Esophagus squamous epithelium (tissue), 5 donors: ENCODE measurements around the gene DLGAP1. TPM values are rescaled to one million over a fixed set of nuclear protein-coding genes. Genes with fewer than 3 reads are reported as not detected.

Source experiments
- DNase-seq: peaks from one replicate; lab custom pipeline; 2025; lab: John Stamatoyannopoulos, UW
- H3K27ac ChIP-seq, 4 donors: fragments of 200-600 bp; sonication (generic); one replicate each; pipeline ENCODE4 v1.5.1; 2016 to 2019; ENCODE audit warnings: mild to moderate bottlenecking in 1 of 4
- H3K27me3 ChIP-seq, 4 donors: fragments of 200-600 bp; sonication (generic); 1 replicate in 3 of 4; 2 replicates in 1 of 4; pipeline versions ENCODE4 v1.5.1 to v1.6.0; 2017 to 2021; ENCODE audit warnings: antibody characterized with exemption in 1 of 4
- H3K36me3 ChIP-seq, 3 donors: fragments of 200-600 bp; sonication (generic); one replicate each; pipeline ENCODE4 v1.5.1; 2016 to 2019
- H3K4me1 ChIP-seq, 3 donors: fragments of 200-600 bp; sonication (generic); one replicate each; pipeline ENCODE4 v1.5.1; 2017 to 2019
- H3K4me3 ChIP-seq, 4 donors: fragments of 200-600 bp; sonication (generic); 1 replicate in 3 of 4; 2 replicates in 1 of 4; pipeline ENCODE4 v1.5.1; 2016 to 2019; ENCODE audit warnings: mild to moderate bottlenecking in 2 of 4, moderate library complexity in 1 of 4
- H3K9me3 ChIP-seq, 3 donors: fragments of 200-600 bp; sonication (generic); one replicate each; pipeline ENCODE4 v1.5.1; 2016 to 2019
- POLR2A ChIP-seq, 4 donors: fragments of 450-650 bp; IDR thresholded peaks; one replicate each; pipeline ENCODE4 v1.6.1; 2017; ENCODE audit warnings: antibody characterized with exemption in 4 of 4, mild to moderate bottlenecking in 4 of 4, moderate library complexity in 3 of 4
- WGBS, 2 donors: methylation state at CpG; one replicate each; pipeline ENCODE4 v1.1.5; 2018; 5-methylcytosine and 5-hydroxymethylcytosine counted together
- intact Hi-C: fragments of 100-400 bp; cut with DNase I; formaldehyde crosslinking; loops from one replicate; pipeline ENCODE4 v1.15.0; 2022
- total RNA-seq, 4 donors: library from RNA; depleted of rRNA; stranded (reverse); fragments of >200 nt; gene quantifications; one replicate each; pipeline ENCODE4 v1.1.0, GENCODE V29; 2016
- TF ChIP-seq, protein P1 (sequence below), 6 experiments: fragments of 450-650 bp in 4 of 6; fragments of 200-600 bp in 2 of 6; sonication (generic) in 2 of 6; IDR thresholded peaks; one replicate each; pipeline ENCODE4 v1.5.1; 2016 to 2019; ENCODE audit warnings: antibody characterized with exemption in 6 of 6, mild to moderate bottlenecking in 4 of 6, moderate library complexity in 4 of 6
- donor health status: DM: yes; HTN: yes; CAD: no.

Gene DLGAP1
- total RNA-seq, 4 donors from 2014 or later: 0.09 to 1.5 (median 0.52) TPM

DNA sequence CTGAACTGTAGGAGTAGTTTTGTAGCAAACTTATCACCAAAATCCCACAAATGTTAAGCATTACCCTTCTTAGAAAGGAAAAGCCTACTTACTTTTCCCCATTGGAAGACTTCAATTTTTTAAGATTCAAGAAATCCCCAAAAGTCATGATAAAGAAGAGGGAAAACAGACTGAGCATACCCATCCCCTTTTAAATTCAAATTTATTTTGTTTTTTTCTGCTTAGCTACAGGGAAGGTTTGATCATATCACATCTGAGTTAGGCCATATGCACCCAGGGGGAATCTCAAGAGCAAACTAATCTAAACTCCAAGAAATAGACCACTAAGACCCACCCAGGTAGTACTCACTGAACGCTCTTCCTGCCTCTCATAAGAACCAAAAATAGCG lies 830.6 kb downstream of the DLGAP1 start:
- Histone ChIP-seq H3K36me3 (no peaks in the 10 kb centered on the region), H3K9me3 (no peaks in the 10 kb centered on the region), H3K4me3 (peak overlapping the region in 1 of 4 donors; percentile 49), H3K27ac (peak overlapping the region; percentile 83 to 96 (median 90)), H3K4me1 (peaks cover 32 to 56% (median 41%) of the 10 kb centered on the region in 3 donors), H3K27me3 (no peaks in the 10 kb centered on the region)
- intact Hi-C loops: no loop called here
- DNase-seq: no peak
- WGBS, 2 donors: 5 to 24% methylated on average over 2 of the region's 2 CpGs
- TF ChIP-seq, protein P1, sequence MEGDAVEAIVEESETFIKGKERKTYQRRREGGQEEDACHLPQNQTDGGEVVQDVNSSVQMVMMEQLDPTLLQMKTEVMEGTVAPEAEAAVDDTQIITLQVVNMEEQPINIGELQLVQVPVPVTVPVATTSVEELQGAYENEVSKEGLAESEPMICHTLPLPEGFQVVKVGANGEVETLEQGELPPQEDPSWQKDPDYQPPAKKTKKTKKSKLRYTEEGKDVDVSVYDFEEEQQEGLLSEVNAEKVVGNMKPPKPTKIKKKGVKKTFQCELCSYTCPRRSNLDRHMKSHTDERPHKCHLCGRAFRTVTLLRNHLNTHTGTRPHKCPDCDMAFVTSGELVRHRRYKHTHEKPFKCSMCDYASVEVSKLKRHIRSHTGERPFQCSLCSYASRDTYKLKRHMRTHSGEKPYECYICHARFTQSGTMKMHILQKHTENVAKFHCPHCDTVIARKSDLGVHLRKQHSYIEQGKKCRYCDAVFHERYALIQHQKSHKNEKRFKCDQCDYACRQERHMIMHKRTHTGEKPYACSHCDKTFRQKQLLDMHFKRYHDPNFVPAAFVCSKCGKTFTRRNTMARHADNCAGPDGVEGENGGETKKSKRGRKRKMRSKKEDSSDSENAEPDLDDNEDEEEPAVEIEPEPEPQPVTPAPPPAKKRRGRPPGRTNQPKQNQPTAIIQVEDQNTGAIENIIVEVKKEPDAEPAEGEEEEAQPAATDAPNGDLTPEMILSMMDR (IDR thresholded peaks at IDR 0.05): peak in 1 of 6 experiments; percentile 4
- TF ChIP-seq POLR2A (IDR thresholded peaks at IDR 0.05): no peak

DNA sequence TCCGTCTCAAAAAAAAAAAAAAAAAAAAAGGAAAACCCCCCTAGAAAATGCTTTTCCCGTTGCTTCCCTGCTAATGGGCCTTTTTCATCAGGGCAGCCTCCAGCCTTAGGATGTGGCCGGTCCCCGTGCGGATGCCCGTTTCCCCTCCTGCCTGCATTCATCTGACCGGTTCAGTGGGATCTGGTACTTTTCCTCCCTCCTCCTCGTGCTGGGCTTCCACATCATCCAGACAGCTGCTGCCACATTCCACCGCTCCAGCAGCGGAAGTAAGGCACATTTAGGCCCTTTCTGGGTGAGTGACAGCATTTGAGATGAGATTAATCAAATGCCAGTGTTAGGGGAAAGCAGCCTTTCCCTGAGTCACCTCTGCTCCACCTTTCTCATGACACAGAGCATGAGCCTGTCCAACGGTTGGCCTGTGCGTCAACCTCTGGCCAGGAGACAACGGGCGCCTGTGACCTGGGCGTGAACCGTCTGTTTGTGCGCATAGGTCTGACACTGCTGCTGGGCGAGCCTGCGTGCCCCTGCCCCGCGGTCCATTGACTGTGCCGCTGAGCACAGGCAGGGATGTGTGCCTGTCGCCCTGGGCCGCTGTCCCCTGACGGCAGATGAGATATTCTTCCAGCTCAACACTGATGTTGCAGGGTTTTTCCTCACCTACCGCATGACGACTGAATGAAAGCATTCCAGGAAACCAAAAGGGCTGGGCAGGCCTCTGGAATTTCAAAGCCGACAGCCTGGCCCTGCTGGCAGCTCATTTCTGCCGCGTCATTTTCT lies 831.1 kb downstream of the DLGAP1 start:
- Histone ChIP-seq H3K36me3 (no peaks in the 10 kb centered on the region), H3K27ac (peak overlapping the region; percentile 83 to 96 (median 90)), H3K4me1 (peaks cover 32 to 56% (median 41%) of the 10 kb centered on the region in 3 donors), H3K27me3 (no peaks in the 10 kb centered on the region), H3K9me3 (no peaks in the 10 kb centered on the region), H3K4me3 (peak overlapping the region in 2 of 4 donors; percentile 8 to 49)
- DNase-seq: no peak
- peak in 1 of 4 donors; percentile 33 for TF ChIP-seq POLR2A (IDR thresholded peaks at IDR 0.05)
- TF ChIP-seq, protein P1 (IDR thresholded peaks at IDR 0.05): no peak
- 14 to 21% methylated on average over 10 to 15 of the region's 30 CpGs for WGBS, 2 donors
- intact Hi-C loops: no loop called here

DNA sequence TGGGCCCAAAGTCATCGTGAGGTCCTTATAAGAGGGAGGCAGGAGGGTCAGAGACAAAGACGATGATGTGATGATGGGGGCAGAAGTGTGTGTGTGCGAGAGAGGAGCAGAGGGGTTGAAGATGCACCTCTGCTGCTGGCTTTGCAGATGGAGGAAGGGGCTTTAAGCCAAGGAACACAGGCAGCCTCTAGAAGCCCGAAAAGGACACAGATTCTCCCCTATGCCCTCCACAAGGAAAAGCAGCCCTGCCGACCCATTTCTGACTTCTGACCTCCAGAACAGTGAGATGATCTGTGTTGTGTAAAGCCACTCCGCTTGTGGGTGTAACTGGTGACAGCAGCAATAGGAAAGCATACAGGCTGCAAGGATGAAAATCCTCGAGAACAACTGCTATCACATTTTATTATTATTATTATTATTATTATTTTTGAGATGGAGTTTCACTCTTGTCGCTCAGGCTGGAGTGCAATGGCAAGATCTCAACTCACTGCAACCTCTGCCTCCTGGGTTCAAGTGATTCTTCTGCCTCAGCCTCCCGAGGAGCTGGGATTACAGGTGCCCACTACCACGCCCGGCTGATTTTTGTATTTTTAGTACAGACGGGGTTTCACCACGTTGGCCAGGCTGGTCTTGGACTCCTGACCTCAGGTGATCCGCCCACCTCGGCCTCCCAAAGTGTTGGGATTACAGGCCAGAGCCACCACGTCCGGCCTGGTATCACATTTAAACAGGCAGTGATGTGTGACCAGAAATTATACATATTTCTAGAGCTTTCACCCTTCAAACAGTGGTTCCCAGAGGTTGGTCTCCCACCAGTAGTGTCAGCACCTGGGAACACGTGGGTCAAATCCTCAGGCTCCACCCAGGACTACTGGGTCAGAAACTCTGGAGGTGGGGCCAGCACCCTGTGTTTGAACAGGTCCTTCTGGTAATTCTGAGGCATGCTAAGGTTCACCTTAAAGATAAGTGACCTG lies 834.7 kb downstream of the DLGAP1 start:
- WGBS, 2 donors: 85 to 86% methylated on average over 12 to 17 of the region's 18 CpGs
- Histone ChIP-seq H3K9me3 (no peaks in the 10 kb centered on the region), H3K4me3 (no peak overlapping the region), H3K27ac (no peak overlapping the region), H3K36me3 (no peaks in the 10 kb centered on the region), H3K27me3 (no peaks in the 10 kb centered on the region), H3K4me1 (peaks cover 32 to 57% (median 43%) of the 10 kb centered on the region in 3 donors)
- DNase-seq: no peak
- TF ChIP-seq, protein P1 (IDR thresholded peaks at IDR 0.05): no peak
- TF ChIP-seq POLR2A (IDR thresholded peaks at IDR 0.05): no peak
- intact Hi-C loops: no loop called here

DNA sequence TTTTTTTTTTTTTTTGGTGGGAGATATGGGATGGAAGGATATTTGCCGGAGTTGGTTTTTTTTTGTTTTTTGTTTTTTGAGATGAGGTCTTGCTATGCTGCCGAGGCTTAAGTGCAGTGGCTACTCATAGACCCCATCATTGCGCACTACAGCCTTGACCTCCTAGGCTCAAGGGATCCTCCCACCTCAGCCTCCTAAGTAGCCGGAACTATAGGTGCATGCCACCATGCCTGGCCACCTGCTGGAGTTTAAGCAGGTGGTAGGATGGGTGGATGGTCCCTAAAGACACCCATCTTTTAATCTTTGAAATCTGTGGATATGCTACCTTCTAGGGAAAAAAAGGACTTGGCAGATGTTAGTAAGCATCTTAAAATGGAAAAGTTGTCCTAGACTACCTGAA lies 835.4 kb downstream of the DLGAP1 start:
- no peak overlapping the region for H3K4me3 ChIP-seq
- no peaks in the 10 kb centered on the region for H3K36me3 ChIP-seq
- H3K27me3 ChIP-seq: no peaks in the 10 kb centered on the region
- no peak for DNase-seq
- TF ChIP-seq POLR2A (IDR thresholded peaks at IDR 0.05): no peak
- TF ChIP-seq, protein P1 (IDR thresholded peaks at IDR 0.05): no peak
- no peak overlapping the region for H3K27ac ChIP-seq
- H3K9me3 ChIP-seq: no peaks in the 10 kb centered on the region
- WGBS, 2 donors: 98 to 100% methylated on average over 4 of the region's 4 CpGs
- intact Hi-C loops: no loop called here
- peaks cover 27 to 50% (median 36%) of the 10 kb centered on the region in 3 donors for H3K4me1 ChIP-seq
